Measurements from ENCODE around the gene HSPA4. TPM values are rescaled to one million over a fixed set of nuclear protein-coding genes. Genes with fewer than 3 reads are reported as not detected.

HSPA4 gene
- total and polyA plus RNA-seq, 2 of the 4 experiments (the other 2 are of a cell fraction): 34.9 to 120 TPM

GRCh38 chr5:133052317-133053175 lies 733 bp downstream of the HSPA4 start:
- H4K8ac ChIP-seq (ENCODE audit: low read depth in 2 of 2, low read length in 2 of 2): peak overlapping the region; percentile 42 to 80
- no peak overlapping the region for H2BK20ac ChIP-seq (ENCODE audit: low read depth, low read length)
- H2AFZ ChIP-seq (replicated peaks; ENCODE audit: low read length, poor library complexity): peak overlapping the region; percentile 96
- in situ Hi-C loops (cut with MboI; ENCODE audit: low sequenced_read_pairs) (no loop called here), dilution Hi-C loops (cut with HindIII; ENCODE audit: low sequenced_read_pairs, unreplicated experiment) (no loop called here), intact Hi-C loops (cut with micrococcal nuclease) (no loop called here)
- 2% methylated on average over 55 of the region's 59 CpGs; no CpG with 5 or more reads in 1 of the 2 experiments for WGBS, 2 experiments (ENCODE audit: extremely low coverage in 2 of 2, insufficient read length in 1 of 2)
- H3K4me2 ChIP-seq (ENCODE audit: low read depth, low read length): peak overlapping the region; percentile 96
- H4K5ac ChIP-seq (ENCODE audit: low read depth, low read length): peak overlapping the region; percentile 20; the same call in 1 of the 2 replicates
- peak overlapping the region; percentile 81 for H3K27ac ChIP-seq (ENCODE audit: insufficient read depth, low read length)
- peak overlapping the region; percentile 83 for H2AK5ac ChIP-seq (ENCODE audit: low read depth, low read length)
- H3K27me3 ChIP-seq (ENCODE audit: control insufficient read depth, insufficient read depth, low read length): no peaks in the 10 kb centered on the region
- no peak overlapping the region for H2BK15ac ChIP-seq (ENCODE audit: low read depth, low read length)
- peak overlapping the region; percentile 96 for H2AK9ac ChIP-seq (replicated peaks; ENCODE audit: low read depth, low read length, poor library complexity)
- CTCF ChIA-PET: no interaction called here
- peak overlapping the region; percentile 87 for H3K56ac ChIP-seq (ENCODE audit: extremely low read depth, insufficient read depth, low read length)
- H3K79me1 ChIP-seq (ENCODE audit: low read depth in 1 of 2, low read length in 2 of 2): peaks cover 15 to 39% of the 10 kb centered on the region in 2 experiments
- POLR2A ChIA-PET (ENCODE audit: unreplicated experiment): interaction anchor here (0.8 kb wide), 1 partner anchor 89 kb away, joined by 3 read pairs; no protein-coding TSS in a partner anchor
- peak overlapping the region; percentile 68 for H4K91ac ChIP-seq (ENCODE audit: insufficient read depth, low read depth, low read length)
- peak overlapping the region; percentile 89 for H3K4ac ChIP-seq (ENCODE audit: low read depth, low read length)
- H3K18ac ChIP-seq (ENCODE audit: low read depth, low read length): no peak overlapping the region; the same call in 1 of the 2 replicates
- peak overlapping the region; percentile 87 for H3K23ac ChIP-seq (ENCODE audit: low read depth, low read length)
- TF ChIP-seq BHLHE40 (IDR thresholded peaks at IDR 0.05; ENCODE audit: low read depth, low read length) (peak; percentile 87), MXI1 (IDR thresholded peaks at IDR 0.05; ENCODE audit: borderline replicate concordance, low read depth, low read length) (peak; percentile 88), USF2 (IDR thresholded peaks at IDR 0.05; ENCODE audit: low read depth, low read length) (peak; percentile 66), CTCF (conservative IDR thresholded peaks at IDR 0.05; ENCODE audit: low read depth, low read length) (no peak), CHD1 (IDR thresholded peaks at IDR 0.05; ENCODE audit: low read depth, low read length) (no peak), SMC3 (IDR thresholded peaks at IDR 0.05; ENCODE audit: low read depth, low read length) (no peak)
- H3K9ac ChIP-seq (ENCODE audit: low read depth, low read length): peak overlapping the region; percentile 83
- H3K4me1 ChIP-seq (ENCODE audit: control insufficient read depth, insufficient read depth, low read length): peaks cover 5% of the 10 kb centered on the region
- peaks cover 51% of the 10 kb centered on the region for H4K20me1 ChIP-seq (ENCODE audit: insufficient read depth, low read length)
- H2BK5ac ChIP-seq (ENCODE audit: low read depth, low read length, poor library complexity, severe bottlenecking): peak overlapping the region; percentile 67
- ATAC-seq (ENCODE audit: low read depth) (peak; percentile 33), DNase-seq (peak; percentile 44)
- no TSS peak for BruUV-seq (replicated peaks)
- H3K9me1 ChIP-seq (ENCODE audit: insufficient read depth, low read length): peaks cover 17% of the 10 kb centered on the region
- no peaks in the 10 kb centered on the region for H3K9me3 ChIP-seq (ENCODE audit: control insufficient read depth, insufficient read depth, low read length)
- no peaks in the 10 kb centered on the region for H3K36me3 ChIP-seq (ENCODE audit: control insufficient read depth, insufficient read depth, low read length)
- peak overlapping the region; percentile 16; the same call in 1 of the 2 replicates for H2BK120ac ChIP-seq (ENCODE audit: low read depth, low read length)
- H3K4me3 ChIP-seq (ENCODE audit: insufficient read depth, low read depth, low read length): peak overlapping the region; percentile 51
- peak overlapping the region; percentile 89 for H3K14ac ChIP-seq (replicated peaks; ENCODE audit: low read depth, low read length)
